ENCODE measurements around the gene CDAN1.
A peak's percentile ranks its signal among the peaks of the same experiment; 100 is the strongest.
"Not testable (repeated sequence)": the region's sequence is repeated elsewhere in the genome, so short reads cannot be mapped to it uniquely, and the experiment has no call there.

Gene CDAN1

GRCh38 chr15:42736793-42737528, at the start of gene CDAN1:
TSS of gene CDAN1 (minus strand) at chr15:42737128. CDS start at chr15:42737102, 26 bp downstream.
- DNase-seq (ENCODE audit: low read depth) = peak; percentile 97

- no peak for DNase-seq (ENCODE audit: low read depth)
Measured at GRCh38 chr15:42785569-42785968, 48.6 kb upstream of the CDAN1 start.

GRCh38 chr15:42784705-42785104, 47.8 kb upstream of the CDAN1 start:
- DNase-seq (ENCODE audit: low read depth) = no peak

GRCh38 chr15:42782716-42783115, 45.8 kb upstream of the CDAN1 start:
- no peak for DNase-seq (ENCODE audit: low read depth)

- DNase-seq (ENCODE audit: low read depth) = no peak
Measured at GRCh38 chr15:42775416-42775815, 38.5 kb upstream of the CDAN1 start.

GRCh38 chr15:42772901-42773300, 36.0 kb upstream of the CDAN1 start:
- DNase-seq (ENCODE audit: low read depth) = no peak

GRCh38 chr15:42772144-42772543, 35.2 kb upstream of the CDAN1 start:
- no peak for DNase-seq (ENCODE audit: low read depth)

- not testable (repeated sequence) for DNase-seq (ENCODE audit: low read depth)
Measured at GRCh38 chr15:42766109-42766508, 29.2 kb upstream of the CDAN1 start.

GRCh38 chr15:42764154-42764731, 27.3 kb upstream of the CDAN1 start:
- not testable (repeated sequence) for DNase-seq (ENCODE audit: low read depth)

GRCh38 chr15:42761813-42762212, 24.9 kb upstream of the CDAN1 start:
- not testable (repeated sequence) for DNase-seq (ENCODE audit: low read depth)

- DNase-seq (ENCODE audit: low read depth) = no peak
Measured at GRCh38 chr15:42760759-42761158, 23.8 kb upstream of the CDAN1 start.

GRCh38 chr15:42759093-42759492, 22.2 kb upstream of the CDAN1 start:
- DNase-seq (ENCODE audit: low read depth) = no peak

- DNase-seq (ENCODE audit: low read depth) = no peak
Measured at GRCh38 chr15:42750306-42750705, 13.4 kb upstream of the CDAN1 start.

- DNase-seq (ENCODE audit: low read depth) = no peak
Measured at GRCh38 chr15:42749266-42749665, 12.3 kb upstream of the CDAN1 start.

GRCh38 chr15:42744195-42744594, 7.3 kb upstream of the CDAN1 start:
- DNase-seq (ENCODE audit: low read depth) = no peak

GRCh38 chr15:42742149-42742548, 5.2 kb upstream of the CDAN1 start:
- DNase-seq (ENCODE audit: low read depth) = no peak

- DNase-seq (ENCODE audit: low read depth) = no peak
Measured at GRCh38 chr15:42741710-42742109, 4.8 kb upstream of the CDAN1 start.

GRCh38 chr15:42737529-42738328, 801 bp upstream of the CDAN1 start:
- no peak for DNase-seq (ENCODE audit: low read depth)

GRCh38 chr15:42736178-42736792, 643 bp downstream of the CDAN1 start:
- peak; percentile 8 for DNase-seq (ENCODE audit: low read depth)

GRCh38 chr15:42735382-42736165, 1.4 kb downstream of the CDAN1 start:
- DNase-seq (ENCODE audit: low read depth) = no peak

GRCh38 chr15:42734076-42734672, 2.8 kb downstream of the CDAN1 start:
- DNase-seq (ENCODE audit: low read depth) = no peak

All from activated T-cell treated with anti-CD3 and anti-CD28 coated beads for 48 hours (primary cell).